HepG2 (cell line): ENCODE results near the gene NIFK. TPM values are rescaled to one million over a fixed set of nuclear protein-coding genes. Genes with fewer than 3 reads are reported as not detected.

ENCODE experiments used
- ATAC-seq: fragments of 200-7000 bp; cut with Tn5 transposase; 3 replicates; pipeline ENCODE4 v1.9.1; 2020; ENCODE audit warnings: mild to moderate bottlenecking, moderate library complexity
- Bru-seq: library from RNA; stranded (reverse); fragments of 400-500 nt; gene quantifications from one replicate; lab custom pipeline; 2021; lab: Mats Ljungman, UMichigan
- BruChase-seq, 2 experiments: library from RNA; stranded (reverse); fragments of 400-500 nt; gene quantifications; one replicate each; lab custom pipeline; 2021; lab: Mats Ljungman, UMichigan
- BruUV-seq: library from RNA; stranded (reverse); fragments of 400-500 nt; replicated peaks from 2 replicates; lab custom pipeline; 2021; lab: Mats Ljungman, UMichigan
- CTCF ChIA-PET: fragments of 300-600 bp; formaldehyde crosslinking; extraction: SDS; loops from one replicate; lab custom pipeline; 2021; ENCODE audit warnings: low total read pairs, inconsistent platforms, low intra/inter-chr PET ratio; lab: Yijun Ruan, JAX
- POLR2A ChIA-PET: fragments of 350-600 bp; sonication (Branson Sonifier 250); formaldehyde crosslinking; loops from one replicate; lab custom pipeline; 2020; ENCODE audit warnings: antibody characterized with exemption, inconsistent platforms; lab: Yijun Ruan, JAX
- DNase-seq: peaks from one replicate; pipeline ENCODE4 v3.0.0-alpha.2; 2015; ENCODE audit warnings: low spot score
- FAIRE-seq: peaks from 3 replicates; lab custom pipeline; 2011; peaks lifted over from hg19 to GRCh38; lab: Jason Lieb, UNC
- H2AFZ ChIP-seq: one replicate; pipeline ENCODE4 v1.6.1; 2011; ENCODE audit warnings: low read length, inconsistent platforms
- H3K27ac ChIP-seq: fragments of 300-600 bp; 3 replicates; pipeline ENCODE4 v1.8.0; 2011; ENCODE audit warnings: mixed run types, mild to moderate bottlenecking, mixed read lengths, low read length, inconsistent platforms; ENCODE audit not compliant: insufficient read depth; ENCODE audit errors: extremely low read length
- H3K27me3 ChIP-seq, 2 experiments: fragments of 200-600 bp in 1 of 2; 2 replicates in 1 of 2; 3 replicates in 1 of 2; pipeline versions ENCODE4 v1.6.0 to v1.8.0; 2011; ENCODE audit warnings: low read length in 2 of 2, mild to moderate bottlenecking in 2 of 2, moderate library complexity in 2 of 2, inconsistent platforms in 1 of 2; ENCODE audit not compliant: insufficient read depth in 2 of 2, control insufficient read depth in 1 of 2
- H3K36me3 ChIP-seq, 2 experiments: fragments of 200-600 bp in 1 of 2; replicated peaks in 1 of 2; 2 replicates in 1 of 2; 3 replicates in 1 of 2; pipeline versions ENCODE4 v1.5.1 to v1.8.0; 2011; ENCODE audit warnings: low read length in 2 of 2, inconsistent platforms in 1 of 2; ENCODE audit not compliant: insufficient read depth in 2 of 2, control insufficient read depth in 1 of 2
- H3K4me1 ChIP-seq: 2 replicates; pipeline ENCODE4 v1.5.1; 2012; ENCODE audit warnings: low read length, inconsistent platforms; ENCODE audit not compliant: insufficient read depth
- H3K4me2 ChIP-seq: 2 replicates; pipeline ENCODE4 v1.6.0; 2011; ENCODE audit warnings: low read depth, low read length, inconsistent platforms
- H3K4me3 ChIP-seq, 3 experiments: fragments of 200-600 bp in 1 of 3; sonication (generic), shearing (Covaris generic) in 1 of 3; replicated peaks in 1 of 3; 2 replicates each; pipeline ENCODE4 v1.5.1; 2011 to 2016; ENCODE audit warnings: low read length in 3 of 3, inconsistent platforms in 2 of 3, low read depth in 2 of 3, mild to moderate bottlenecking in 2 of 3, control low read depth in 1 of 3, mixed read lengths in 1 of 3; ENCODE audit not compliant: insufficient read depth in 1 of 3
- H3K79me2 ChIP-seq: one replicate; pipeline ENCODE4 v1.6.1; 2011; ENCODE audit warnings: low read length, inconsistent platforms; ENCODE audit not compliant: insufficient read depth
- H3K9ac ChIP-seq: 2 replicates; pipeline ENCODE4 v1.6.0; 2011; ENCODE audit warnings: mild to moderate bottlenecking, low read depth, low read length, inconsistent platforms; ENCODE audit not compliant: insufficient read depth
- H3K9me3 ChIP-seq: 2 replicates; pipeline ENCODE4 v1.5.1; 2012; ENCODE audit warnings: mild to moderate bottlenecking, low read length
- H4K20me1 ChIP-seq: 2 replicates; pipeline ENCODE4 v1.6.0; 2011; ENCODE audit warnings: inconsistent platforms, mild to moderate bottlenecking, low read length, moderate library complexity; ENCODE audit not compliant: insufficient read depth
- MED1 ChIP-seq: sonication (generic); formaldehyde crosslinking; IDR thresholded peaks from 2 replicates; pipeline ENCODE4 v1.4.0; 2020; ENCODE audit warnings: missing genetic modification reagents
- NCOA2 ChIP-seq: sonication (generic); formaldehyde crosslinking; IDR thresholded peaks from 2 replicates; pipeline ENCODE4 v1.8.0; 2022; ENCODE audit warnings: inconsistent platforms
- SP1 ChIP-seq, 2 experiments: fragments of 450-650 bp in 1 of 2; sonication (generic) in 1 of 2; formaldehyde crosslinking in 1 of 2; IDR thresholded peaks; 2 replicates each; pipeline versions ENCODE4 v1.4.0 to v1.6.1; 2016 to 2020; ENCODE audit warnings: missing genetic modification reagents in 1 of 2
- ZFP90 ChIP-seq: sonication (generic); formaldehyde crosslinking; IDR thresholded peaks from 2 replicates; pipeline ENCODE4 v1.8.0; 2022; ENCODE audit warnings: missing genetic modification reagents, mild to moderate bottlenecking, inconsistent platforms, borderline replicate concordance
- ZZZ3 ChIP-seq: sonication (generic); formaldehyde crosslinking; IDR thresholded peaks from 2 replicates; pipeline ENCODE4 v1.4.0; 2020; ENCODE audit warnings: missing genetic modification reagents, mild to moderate bottlenecking, borderline replicate concordance
- WGBS: methylation state at CpG from one replicate; pipeline ENCODE4 v1.1.6; 2017; ENCODE audit warnings: low lambda C conversion rate; 5-methylcytosine and 5-hydroxymethylcytosine counted together
- in situ Hi-C: cut with HindIII; loops from 2 replicates; pipeline ENCODE4 v1.10.0; 2017; ENCODE audit warnings: low pct_unique_long_range_greater_than_20kb; ENCODE audit not compliant: extremely low pct_ligation_motif_present
- intact Hi-C: fragments of 100-400 bp; cut with micrococcal nuclease; formaldehyde crosslinking; loops from one replicate; pipeline ENCODE4 v1.10.0; 2022; ENCODE audit not compliant: unreplicated experiment
- long read RNA-seq, 2 experiments: library from RNA in 1 of 2; library from polyadenylated mRNA in 1 of 2; stranded (forward) in 1 of 2; unstranded in 1 of 2; transcript quantifications; one replicate each; pipeline ENCODE4 v2.0.0, GENCODE V29; 2019 to 2022
- polyA minus RNA-seq, 3 experiments: library from RNA; depleted of rRNA, polyadenylated mRNA; stranded (reverse); fragments of >200 nt; gene quantifications; 2 replicates each; pipeline ENCODE4 v1.2.3, GENCODE V29; 2011; ENCODE audit warnings: low replicate concordance in 1 of 3
- polyA plus RNA-seq, 8 experiments: library from polyadenylated mRNA; depleted of rRNA in 3 of 8; stranded (reverse) in 7 of 8; unstranded in 1 of 8; fragments of >200 nt; fragmentation: Illumina TruSeq in 4 of 8; extraction: Trizol in 4 of 8; gene quantifications; 2 replicates each; pipeline versions ENCODE4 v1.2.1 to v1.2.3, GENCODE V29; 2011 to 2016; ENCODE audit warnings: low read depth in 4 of 8, missing spikeins in 1 of 8, mixed read lengths in 1 of 8; ENCODE audit not compliant: insufficient read depth in 1 of 8
- total RNA-seq, 5 experiments: library from RNA; depleted of rRNA; stranded (reverse); fragments of >200 nt; fragmentation: Illumina TruSeq; extraction: Trizol; gene quantifications; 2 replicates each; pipeline ENCODE4 v1.2.3, GENCODE V29; 2016; ENCODE audit warnings: low read depth in 1 of 5
- TF ChIP-seq, protein P1 (sequence below): sonication (generic); formaldehyde crosslinking; IDR thresholded peaks from 2 replicates; pipeline ENCODE4 v1.5.0; 2020; ENCODE audit warnings: missing genetic modification reagents, mild to moderate bottlenecking, borderline replicate concordance
- TF ChIP-seq, protein P2 (sequence below): sonication (generic); formaldehyde crosslinking; IDR thresholded peaks from 2 replicates; pipeline ENCODE4 v1.4.0; 2020; ENCODE audit warnings: missing genetic modification reagents, borderline replicate concordance

The NIFK gene
- total RNA-seq (2016; rRNA removed; fragmentation: Illumina TruSeq; extraction: Trizol): 105 and 178 TPM in 2 replicates
- 18.3 and 18.6 TPM in 2 replicates for total RNA-seq (2016; cell fraction: cytosol; rRNA removed; fragmentation: Illumina TruSeq; extraction: Trizol; ENCODE audit: low read depth)
- 106 and 182 TPM in 2 replicates for total RNA-seq (2016; cell fraction: insoluble cytoplasmic fraction; rRNA removed; fragmentation: Illumina TruSeq; extraction: Trizol)
- 33.2 and 34.0 TPM in 2 replicates for total RNA-seq (2016; cell fraction: membrane; rRNA removed; fragmentation: Illumina TruSeq; extraction: Trizol)
- total RNA-seq (2016; cell fraction: nucleus; rRNA removed; fragmentation: Illumina TruSeq; extraction: Trizol): 39.8 and 54.5 TPM in 2 replicates
- 14.9 and 19.6 TPM in 2 replicates for polyA plus RNA-seq (2011; rRNA removed)
- 9.0 and 13.7 TPM in 2 replicates for polyA plus RNA-seq (2011; cell fraction: cytosol; rRNA removed)
- 5.2 and 12.4 TPM in 2 replicates for polyA plus RNA-seq (2011; cell fraction: nucleus; rRNA removed)
- 39.3 and 65.4 TPM in 2 replicates for polyA plus RNA-seq (2012)
- polyA plus RNA-seq (2016; cell fraction: cytosol; fragmentation: Illumina TruSeq; extraction: Trizol; ENCODE audit: low read depth): 14.4 and 19.1 TPM in 2 replicates
- polyA plus RNA-seq (2016; cell fraction: insoluble cytoplasmic fraction; fragmentation: Illumina TruSeq; extraction: Trizol; ENCODE audit: low read depth): 191 and 215 TPM in 2 replicates
- 25.3 and 26.0 TPM in 2 replicates for polyA plus RNA-seq (2016; cell fraction: membrane; fragmentation: Illumina TruSeq; extraction: Trizol; ENCODE audit: low read depth)
- 82.1 and 84.7 TPM in 2 replicates for polyA plus RNA-seq (2016; cell fraction: nucleus; fragmentation: Illumina TruSeq; extraction: Trizol; ENCODE audit: insufficient read depth, low read depth)
- polyA minus RNA-seq (2011; rRNA and poly(A)+ RNA removed; ENCODE audit: low replicate concordance): 9.1 and 13.2 TPM in 2 replicates
- polyA minus RNA-seq (2011; cell fraction: cytosol; rRNA and poly(A)+ RNA removed): 8.3 and 8.9 TPM in 2 replicates
- polyA minus RNA-seq (2011; cell fraction: nucleus; rRNA and poly(A)+ RNA removed): 15.1 and 22.1 TPM in 2 replicates
- Bru-seq, nascent RNA: percentile 94 among the genes with signal in this experiment
- percentile 93 among the genes with signal in this experiment for BruChase-seq, experiment 1, labeled RNA remaining after a 6-hour chase
- percentile 95 among the genes with signal in this experiment for BruChase-seq, experiment 2, labeled RNA remaining after a 2-hour chase
- long read RNA-seq, experiment 1, transcript NIFK-205 (4 exons, 1,096 nt): minor isoform, 24 of 100 reads
- long read RNA-seq, experiment 1, transcript NIFK-201 (7 exons, 1,734 nt): major isoform, 66 of 100 reads
- long read RNA-seq, experiment 1, partial matches to known transcripts: 4 of 100 reads
- long read RNA-seq, experiment 1, other reads (novel, unspliced or antisense): 3 of 100 reads
- long read RNA-seq, experiment 2, transcript NIFK-203 (6 exons, 759 nt): minor isoform, 5 of 145 reads
- long read RNA-seq, experiment 2, transcript NIFK-201 (7 exons, 1,734 nt): major isoform, 92 of 145 reads
- long read RNA-seq, experiment 2, transcript NIFK-206 (4 exons, 663 nt): minor isoform, 5 of 145 reads
- long read RNA-seq, experiment 2, transcript NIFK-207 (3 exons, 374 nt): minor isoform, 10 of 145 reads
- long read RNA-seq, experiment 2, partial matches to known transcripts: 7 of 145 reads
- long read RNA-seq, experiment 2, other reads (novel, unspliced or antisense): 26 of 145 reads

DNA sequence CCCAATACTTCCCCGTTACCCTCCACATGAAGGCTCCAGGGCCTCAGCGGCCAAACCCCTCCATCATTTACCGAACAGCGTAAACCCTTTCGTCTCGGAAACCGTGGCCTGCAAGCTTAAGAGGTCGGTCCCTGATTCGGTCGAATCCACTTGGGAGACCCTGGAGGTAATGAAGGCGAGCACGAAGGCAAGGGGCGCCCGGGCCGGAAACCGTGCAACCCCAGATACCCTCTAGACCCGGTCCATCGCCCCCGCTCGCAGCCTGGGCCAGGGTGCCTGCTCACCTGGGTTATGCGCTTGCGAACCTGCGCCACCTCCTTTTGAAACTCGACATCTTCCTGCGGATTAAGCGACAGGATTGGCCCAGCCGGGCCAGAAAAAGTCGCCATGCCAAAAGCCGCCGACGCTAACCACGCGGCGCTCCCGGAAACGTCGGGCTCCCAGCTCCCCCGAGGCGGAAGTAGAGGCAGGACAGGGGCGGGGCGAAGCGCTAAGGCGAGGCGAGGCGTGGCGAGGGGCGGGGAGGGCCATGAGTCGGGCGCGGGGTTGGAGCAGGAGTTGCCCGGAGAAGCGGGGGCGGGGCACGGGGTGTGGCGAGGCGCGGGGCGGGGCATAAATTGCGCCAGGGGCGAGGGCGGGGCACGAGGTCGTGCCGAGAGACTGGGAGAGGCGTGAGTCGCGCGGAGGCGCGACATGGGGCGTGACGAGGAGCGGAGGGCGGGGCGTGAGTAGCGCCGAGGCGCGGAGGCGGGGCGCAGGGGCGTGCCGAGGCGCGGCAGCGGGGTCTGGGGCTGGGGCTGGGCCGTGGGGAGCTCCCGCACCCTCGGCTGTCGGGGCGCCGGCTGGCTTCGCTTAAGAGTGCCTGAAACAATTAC, at the start of gene NIFK:
NIFK (minus strand) TSS at position 414 of the 875 bp plus-strand sequence; CDS start at position 389, 25 bp downstream.
- 2% methylated on average over 77 of the region's 93 CpGs for WGBS
- TF ChIP-seq, protein P1, sequence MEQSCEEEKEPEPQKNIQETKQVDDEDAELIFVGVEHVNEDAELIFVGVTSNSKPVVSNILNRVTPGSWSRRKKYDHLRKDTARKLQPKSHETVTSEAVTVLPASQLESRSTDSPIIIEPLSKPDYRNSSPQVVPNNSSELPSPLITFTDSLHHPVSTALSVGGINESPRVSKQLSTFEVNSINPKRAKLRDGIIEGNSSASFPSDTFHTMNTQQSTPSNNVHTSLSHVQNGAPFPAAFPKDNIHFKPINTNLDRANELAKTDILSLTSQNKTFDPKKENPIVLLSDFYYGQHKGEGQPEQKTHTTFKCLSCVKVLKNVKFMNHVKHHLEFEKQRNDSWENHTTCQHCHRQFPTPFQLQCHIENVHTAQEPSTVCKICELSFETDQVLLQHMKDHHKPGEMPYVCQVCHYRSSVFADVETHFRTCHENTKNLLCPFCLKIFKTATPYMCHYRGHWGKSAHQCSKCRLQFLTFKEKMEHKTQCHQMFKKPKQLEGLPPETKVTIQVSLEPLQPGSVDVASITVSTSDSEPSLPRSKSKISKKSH (CRISPR knock-in tag): peak; percentile 72; the same call in 1 of the 2 replicates
- TF ChIP-seq SP1 (IDR thresholded peaks at IDR 0.05) (no peak), SP1 (CRISPR knock-in tag; IDR thresholded peaks at IDR 0.05) (peak; percentile 85), ZFP90 (CRISPR knock-in tag) (peak; percentile 91; the same call in 1 of the 2 replicates), NCOA2 (CRISPR knock-in tag) (peak; percentile 50; the same call in 1 of the 2 replicates), ZZZ3 (CRISPR knock-in tag) (peak; percentile 64; the same call in 1 of the 2 replicates), MED1 (peak; percentile 57)
- TF ChIP-seq, protein P2, sequence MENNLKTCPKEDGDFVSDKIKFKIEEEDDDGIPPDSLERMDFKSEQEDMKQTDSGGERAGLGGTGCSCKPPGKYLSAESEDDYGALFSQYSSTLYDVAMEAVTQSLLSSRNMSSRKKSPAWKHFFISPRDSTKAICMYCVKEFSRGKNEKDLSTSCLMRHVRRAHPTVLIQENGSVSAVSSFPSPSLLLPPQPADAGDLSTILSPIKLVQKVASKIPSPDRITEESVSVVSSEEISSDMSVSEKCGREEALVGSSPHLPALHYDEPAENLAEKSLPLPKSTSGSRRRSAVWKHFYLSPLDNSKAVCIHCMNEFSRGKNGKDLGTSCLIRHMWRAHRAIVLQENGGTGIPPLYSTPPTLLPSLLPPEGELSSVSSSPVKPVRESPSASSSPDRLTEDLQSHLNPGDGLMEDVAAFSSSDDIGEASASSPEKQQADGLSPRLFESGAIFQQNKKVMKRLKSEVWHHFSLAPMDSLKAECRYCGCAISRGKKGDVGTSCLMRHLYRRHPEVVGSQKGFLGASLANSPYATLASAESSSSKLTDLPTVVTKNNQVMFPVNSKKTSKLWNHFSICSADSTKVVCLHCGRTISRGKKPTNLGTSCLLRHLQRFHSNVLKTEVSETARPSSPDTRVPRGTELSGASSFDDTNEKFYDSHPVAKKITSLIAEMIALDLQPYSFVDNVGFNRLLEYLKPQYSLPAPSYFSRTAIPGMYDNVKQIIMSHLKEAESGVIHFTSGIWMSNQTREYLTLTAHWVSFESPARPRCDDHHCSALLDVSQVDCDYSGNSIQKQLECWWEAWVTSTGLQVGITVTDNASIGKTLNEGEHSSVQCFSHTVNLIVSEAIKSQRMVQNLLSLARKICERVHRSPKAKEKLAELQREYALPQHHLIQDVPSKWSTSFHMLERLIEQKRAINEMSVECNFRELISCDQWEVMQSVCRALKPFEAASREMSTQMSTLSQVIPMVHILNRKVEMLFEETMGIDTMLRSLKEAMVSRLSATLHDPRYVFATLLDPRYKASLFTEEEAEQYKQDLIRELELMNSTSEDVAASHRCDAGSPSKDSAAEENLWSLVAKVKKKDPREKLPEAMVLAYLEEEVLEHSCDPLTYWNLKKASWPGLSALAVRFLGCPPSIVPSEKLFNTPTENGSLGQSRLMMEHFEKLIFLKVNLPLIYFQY (CRISPR knock-in tag): peak; percentile 53; the same call in 1 of the 2 replicates

More for the DNA sequence above, at the start of gene NIFK:
- FAIRE-seq (no peak), DNase-seq (peak; percentile 96), ATAC-seq (peak; percentile 95)
- Histone ChIP-seq H3K4me1 (peaks cover 27% of the 10 kb centered on the region), H3K4me3 (peak within 1 kb of the TSS; percentile 87 to 100 (median 91)), H4K20me1 (0 out of 2 replicates have a peak, but pooled peaks cover 3% of the 10 kb centered on the region), H3K27me3 (peaks cover 2 to 25% of the 10 kb centered on the region in 2 experiments; a peak in 2 of 5 replicates), H3K36me3 (peaks cover 2 to 19% of the 10 kb centered on the region in 2 experiments; a peak in 4 of 5 replicates), H3K79me2 (peaks cover 23% of the 10 kb centered on the region), H3K27ac (peak within 1 kb of the TSS; percentile 66), H3K9ac (peak within 1 kb of the TSS; percentile 82), H2AFZ (no peak within 1 kb of the TSS), H3K9me3 (no peaks in the 10 kb centered on the region), H3K4me2 (peak within 1 kb of the TSS; percentile 79)
- in situ Hi-C loops (no loop called here), intact Hi-C loops (loop anchor here (2.0 to 5.0 kb wide), 2 partner anchors 18 to 204 kb away; partner anchors contain the start of genes RNU4ATAC and TSN)
- POLR2A ChIA-PET: interaction anchor here (0.6 to 4.1 kb wide), 19 partner anchors 10 to 206 kb away, joined by 3 to 44 read pairs (median 5); partner anchors contain the start of genes CLASP1, RNU4ATAC and TSN
- no TSS peak for BruUV-seq
- CTCF ChIA-PET: no interaction called here
